Adrenal gland (tissue), 5 donors: ENCODE results near the gene PHF2.

Experiments
- POLR2A ChIP-seq, 2 donors: fragments of 450-650 bp; IDR thresholded peaks; one replicate each; pipeline ENCODE4 v1.6.1; 2017; ENCODE audit warnings: antibody characterized with exemption in 2 of 2, mild to moderate bottlenecking in 2 of 2, moderate library complexity in 1 of 2
- TF ChIP-seq, protein P1 (sequence below), 6 experiments: fragments of 450-650 bp in 4 of 6; fragments of 200-600 bp in 2 of 6; sonication (generic) in 1 of 6; IDR thresholded peaks; 1 replicate in 5 of 6; 2 replicates in 1 of 6; pipeline versions ENCODE4 v1.5.1 to v1.8.0; 2016 to 2021; ENCODE audit warnings: antibody characterized with exemption in 6 of 6, mild to moderate bottlenecking in 2 of 6, moderate library complexity in 1 of 6
- donor health status: DM: no; HTN: no; CAD: no.

DNA sequence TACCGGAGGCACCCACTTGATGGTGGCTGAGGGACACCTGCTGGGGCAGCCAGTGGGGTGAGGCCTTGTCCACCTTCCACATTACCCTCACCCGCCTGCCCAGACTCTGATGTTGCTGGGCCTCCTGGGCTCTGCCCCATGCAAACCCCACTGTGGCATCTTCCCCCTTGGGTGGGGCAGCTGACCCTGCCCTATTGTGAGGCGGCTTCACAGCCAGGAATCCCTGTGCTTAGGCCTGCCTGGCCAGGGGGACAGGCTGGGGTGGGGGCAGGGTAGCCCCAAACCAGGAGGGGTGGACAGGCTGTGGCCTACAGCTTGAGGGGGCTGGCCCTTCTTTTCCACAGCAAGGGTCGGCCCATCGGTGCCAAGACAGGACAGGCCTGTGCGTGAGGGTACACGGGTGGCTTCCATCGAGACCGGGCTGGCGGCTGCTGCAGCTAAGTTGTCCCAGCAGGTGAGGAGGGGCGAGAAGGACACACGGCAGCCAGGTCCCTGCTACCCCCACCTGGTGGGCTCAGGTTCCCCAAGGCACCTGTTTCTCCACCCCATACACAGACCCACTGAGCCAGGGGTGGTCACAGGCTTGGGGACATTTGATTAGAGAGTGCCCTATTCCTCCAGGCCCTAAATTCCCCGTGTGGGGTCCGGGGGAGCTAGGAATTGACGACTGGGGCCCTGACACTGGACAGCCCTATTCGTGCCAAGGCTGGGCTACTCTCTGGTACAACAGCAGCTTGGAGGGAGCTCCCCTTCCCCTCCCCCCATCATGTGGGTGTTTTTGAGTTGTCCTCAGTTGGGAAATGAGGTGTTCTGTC lies 99.2 kb downstream of the PHF2 start:
- TF ChIP-seq, protein P1, sequence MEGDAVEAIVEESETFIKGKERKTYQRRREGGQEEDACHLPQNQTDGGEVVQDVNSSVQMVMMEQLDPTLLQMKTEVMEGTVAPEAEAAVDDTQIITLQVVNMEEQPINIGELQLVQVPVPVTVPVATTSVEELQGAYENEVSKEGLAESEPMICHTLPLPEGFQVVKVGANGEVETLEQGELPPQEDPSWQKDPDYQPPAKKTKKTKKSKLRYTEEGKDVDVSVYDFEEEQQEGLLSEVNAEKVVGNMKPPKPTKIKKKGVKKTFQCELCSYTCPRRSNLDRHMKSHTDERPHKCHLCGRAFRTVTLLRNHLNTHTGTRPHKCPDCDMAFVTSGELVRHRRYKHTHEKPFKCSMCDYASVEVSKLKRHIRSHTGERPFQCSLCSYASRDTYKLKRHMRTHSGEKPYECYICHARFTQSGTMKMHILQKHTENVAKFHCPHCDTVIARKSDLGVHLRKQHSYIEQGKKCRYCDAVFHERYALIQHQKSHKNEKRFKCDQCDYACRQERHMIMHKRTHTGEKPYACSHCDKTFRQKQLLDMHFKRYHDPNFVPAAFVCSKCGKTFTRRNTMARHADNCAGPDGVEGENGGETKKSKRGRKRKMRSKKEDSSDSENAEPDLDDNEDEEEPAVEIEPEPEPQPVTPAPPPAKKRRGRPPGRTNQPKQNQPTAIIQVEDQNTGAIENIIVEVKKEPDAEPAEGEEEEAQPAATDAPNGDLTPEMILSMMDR (IDR thresholded peaks at IDR 0.05) = no peak
- TF ChIP-seq POLR2A (IDR thresholded peaks at IDR 0.05) = no peak
